HG03354 (cell line): ENCODE data around the gene IHH.

Experiments used
- ATAC-seq: cut with Tn5 transposase; IDR thresholded peaks from one replicate; pipeline ENCODE4 v1.9.1; 2021; ENCODE audit warnings: mild to moderate bottlenecking; ENCODE audit not compliant: unreplicated experiment, poor library complexity, severe bottlenecking

IHH gene

GRCh38 chr2:219078126-219078525 lies 17.4 kb upstream of the IHH start:
- ATAC-seq, result no peak

- ATAC-seq, result no peak
These were observed 15.5 kb upstream of the IHH start for GRCh38 chr2:219076253-219076652.

GRCh38 chr2:219073413-219074129 lies 12.8 kb upstream of the IHH start:
- ATAC-seq, result no peak

GRCh38 chr2:219072741-219073250 lies 12.1 kb upstream of the IHH start:
- no peak for ATAC-seq

GRCh38 chr2:219071131-219071816 lies 10.6 kb upstream of the IHH start:
- no peak for ATAC-seq

GRCh38 chr2:219065484-219065883 lies 4.8 kb upstream of the IHH start:
- ATAC-seq, result no peak

GRCh38 chr2:219062081-219062480 lies 1.4 kb upstream of the IHH start:
- no peak for ATAC-seq

GRCh38 chr2:219059725-219060682 lies 717 bp downstream of the IHH start:
- ATAC-seq, result no peak

GRCh38 chr2:219059375-219059724 lies 1.4 kb downstream of the IHH start:
- no peak for ATAC-seq

- no peak for ATAC-seq
These were observed 2.0 kb downstream of the IHH start for GRCh38 chr2:219058541-219059374.

- peak; percentile 90 for ATAC-seq
These were observed 2.8 kb downstream of the IHH start for GRCh38 chr2:219057709-219058540.

- ATAC-seq, result peak; percentile 11
These were observed 3.6 kb downstream of the IHH start for GRCh38 chr2:219056896-219057708.

GRCh38 chr2:219056176-219056895 lies 4.4 kb downstream of the IHH start:
- no peak for ATAC-seq

GRCh38 chr2:219054956-219055903 lies 5.5 kb downstream of the IHH start:
- ATAC-seq, result no peak

- ATAC-seq, result no peak
These were observed 11.4 kb downstream of the IHH start for GRCh38 chr2:219049282-219049681.

- no peak for ATAC-seq
These were observed 14.7 kb downstream of the IHH start for GRCh38 chr2:219045937-219046550.
